A549 (cell line): ENCODE data around the gene AMPH.
"Not testable (repeated sequence)": the region's sequence is repeated elsewhere in the genome, so short reads cannot be mapped to it uniquely, and the experiment has no call there.

Experiments used
- E2F6 ChIP-seq: IDR thresholded peaks from 2 replicates; pipeline ENCODE4 v1.6.1; 2012; ENCODE audit warnings: low read depth, borderline replicate concordance
- EP300 ChIP-seq, 2 experiments: fragments of >200 bp; sonication (Bioruptor Twin); formaldehyde crosslinking; IDR thresholded peaks; 2 replicates in 1 of 2; 3 replicates in 1 of 2; pipeline ENCODE4 v1.6.1; 2016 to 2017
- JUN ChIP-seq, 2 experiments: fragments of >200 bp; sonication (Bioruptor Twin); formaldehyde crosslinking; IDR thresholded peaks; 2 replicates in 1 of 2; 3 replicates in 1 of 2; pipeline ENCODE4 v1.6.1; 2016 to 2017
- MAX ChIP-seq: IDR thresholded peaks from 2 replicates; pipeline ENCODE4 v1.6.1; 2012
- POLR2A ChIP-seq: IDR thresholded peaks from 2 replicates; pipeline ENCODE4 v1.6.1; 2012; ENCODE audit warnings: mild to moderate bottlenecking, low read length
- RARB ChIP-seq: fragments of 250-450 bp; sonication (Bioruptor Pico); IDR thresholded peaks from 2 replicates; pipeline ENCODE4 v1.8.0; 2021; ENCODE audit warnings: mild to moderate bottlenecking, moderate library complexity
- RFX5 ChIP-seq: fragments of 450-650 bp; IDR thresholded peaks from 2 replicates; pipeline ENCODE4 v1.7.1; 2014; ENCODE audit warnings: antibody characterized with exemption, mild to moderate bottlenecking, moderate library complexity
- RNF2 ChIP-seq: fragments of 200-600 bp; sonication (generic); IDR thresholded peaks from 2 replicates; pipeline ENCODE4 v1.6.1; 2016; ENCODE audit warnings: low read depth, mild to moderate bottlenecking, antibody characterized with exemption, moderate library complexity, borderline replicate concordance
- USF2 ChIP-seq: fragments of 450-650 bp; IDR thresholded peaks from 2 replicates; pipeline ENCODE4 v1.6.1; 2014; ENCODE audit warnings: antibody characterized with exemption
- TF ChIP-seq, protein P1 (sequence below): fragments of >200 bp; sonication (Bioruptor Twin); formaldehyde crosslinking; IDR thresholded peaks from 3 replicates; pipeline ENCODE4 v1.5.1; 2016
- TF ChIP-seq, protein P2 (sequence below): fragments of 200-600 bp; sonication (generic); IDR thresholded peaks from 2 replicates; pipeline ENCODE4 v1.6.1; 2016; ENCODE audit warnings: antibody characterized with exemption, mild to moderate bottlenecking, moderate library complexity

- not testable (repeated sequence) for TF ChIP-seq RFX5; MAX; E2F6; POLR2A; USF2; RARB (CRISPR knock-in tag); RNF2; JUN (IDR thresholded peaks at IDR 0.05); EP300 (IDR thresholded peaks at IDR 0.05)
- TF ChIP-seq, protein P1, sequence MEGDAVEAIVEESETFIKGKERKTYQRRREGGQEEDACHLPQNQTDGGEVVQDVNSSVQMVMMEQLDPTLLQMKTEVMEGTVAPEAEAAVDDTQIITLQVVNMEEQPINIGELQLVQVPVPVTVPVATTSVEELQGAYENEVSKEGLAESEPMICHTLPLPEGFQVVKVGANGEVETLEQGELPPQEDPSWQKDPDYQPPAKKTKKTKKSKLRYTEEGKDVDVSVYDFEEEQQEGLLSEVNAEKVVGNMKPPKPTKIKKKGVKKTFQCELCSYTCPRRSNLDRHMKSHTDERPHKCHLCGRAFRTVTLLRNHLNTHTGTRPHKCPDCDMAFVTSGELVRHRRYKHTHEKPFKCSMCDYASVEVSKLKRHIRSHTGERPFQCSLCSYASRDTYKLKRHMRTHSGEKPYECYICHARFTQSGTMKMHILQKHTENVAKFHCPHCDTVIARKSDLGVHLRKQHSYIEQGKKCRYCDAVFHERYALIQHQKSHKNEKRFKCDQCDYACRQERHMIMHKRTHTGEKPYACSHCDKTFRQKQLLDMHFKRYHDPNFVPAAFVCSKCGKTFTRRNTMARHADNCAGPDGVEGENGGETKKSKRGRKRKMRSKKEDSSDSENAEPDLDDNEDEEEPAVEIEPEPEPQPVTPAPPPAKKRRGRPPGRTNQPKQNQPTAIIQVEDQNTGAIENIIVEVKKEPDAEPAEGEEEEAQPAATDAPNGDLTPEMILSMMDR = not testable (repeated sequence)
- TF ChIP-seq, protein P2, sequence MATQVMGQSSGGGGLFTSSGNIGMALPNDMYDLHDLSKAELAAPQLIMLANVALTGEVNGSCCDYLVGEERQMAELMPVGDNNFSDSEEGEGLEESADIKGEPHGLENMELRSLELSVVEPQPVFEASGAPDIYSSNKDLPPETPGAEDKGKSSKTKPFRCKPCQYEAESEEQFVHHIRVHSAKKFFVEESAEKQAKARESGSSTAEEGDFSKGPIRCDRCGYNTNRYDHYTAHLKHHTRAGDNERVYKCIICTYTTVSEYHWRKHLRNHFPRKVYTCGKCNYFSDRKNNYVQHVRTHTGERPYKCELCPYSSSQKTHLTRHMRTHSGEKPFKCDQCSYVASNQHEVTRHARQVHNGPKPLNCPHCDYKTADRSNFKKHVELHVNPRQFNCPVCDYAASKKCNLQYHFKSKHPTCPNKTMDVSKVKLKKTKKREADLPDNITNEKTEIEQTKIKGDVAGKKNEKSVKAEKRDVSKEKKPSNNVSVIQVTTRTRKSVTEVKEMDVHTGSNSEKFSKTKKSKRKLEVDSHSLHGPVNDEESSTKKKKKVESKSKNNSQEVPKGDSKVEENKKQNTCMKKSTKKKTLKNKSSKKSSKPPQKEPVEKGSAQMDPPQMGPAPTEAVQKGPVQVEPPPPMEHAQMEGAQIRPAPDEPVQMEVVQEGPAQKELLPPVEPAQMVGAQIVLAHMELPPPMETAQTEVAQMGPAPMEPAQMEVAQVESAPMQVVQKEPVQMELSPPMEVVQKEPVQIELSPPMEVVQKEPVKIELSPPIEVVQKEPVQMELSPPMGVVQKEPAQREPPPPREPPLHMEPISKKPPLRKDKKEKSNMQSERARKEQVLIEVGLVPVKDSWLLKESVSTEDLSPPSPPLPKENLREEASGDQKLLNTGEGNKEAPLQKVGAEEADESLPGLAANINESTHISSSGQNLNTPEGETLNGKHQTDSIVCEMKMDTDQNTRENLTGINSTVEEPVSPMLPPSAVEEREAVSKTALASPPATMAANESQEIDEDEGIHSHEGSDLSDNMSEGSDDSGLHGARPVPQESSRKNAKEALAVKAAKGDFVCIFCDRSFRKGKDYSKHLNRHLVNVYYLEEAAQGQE = not testable (repeated sequence)
Measured at GRCh38 chr7:38342135-38342534, 289.0 kb downstream of the AMPH start.
